Calu3 (cell line): ENCODE data around the gene UBE2G2. TPM values are rescaled to one million over a fixed set of nuclear protein-coding genes. Genes with fewer than 3 reads are reported as not detected.

Experiments used
- BruUV-seq: library from RNA; stranded (reverse); fragments of 400-500 nt; replicated peaks from 2 replicates; lab custom pipeline; 2021; lab: Mats Ljungman, UMichigan
- CTCF ChIA-PET: fragments of 300-600 bp; sonication (Branson Sonifier 250); formaldehyde crosslinking; loops from one replicate; lab custom pipeline; 2022; ENCODE audit warnings: antibody characterized with exemption; lab: Charles Lee
- DNase-seq: peaks from one replicate; pipeline ENCODE4 v3.0.0; 2022
- H3K27ac Mint-ChIP-seq: one replicate; pipeline ENCODE4 v1.8.0; 2022; ENCODE audit warnings: mixed read lengths; ENCODE audit not compliant: unreplicated experiment
- H3K27me3 Mint-ChIP-seq: one replicate; pipeline ENCODE4 v1.8.0; 2022; ENCODE audit warnings: mixed read lengths; ENCODE audit not compliant: unreplicated experiment
- H3K36me3 Mint-ChIP-seq: one replicate; pipeline ENCODE4 v1.8.0; 2022; ENCODE audit warnings: mild to moderate bottlenecking, moderate library complexity, mixed read lengths; ENCODE audit not compliant: insufficient read depth, unreplicated experiment
- H3K4me1 Mint-ChIP-seq: one replicate; pipeline ENCODE4 v1.8.0; 2022; ENCODE audit warnings: mild to moderate bottlenecking, low read depth, mixed read lengths; ENCODE audit not compliant: unreplicated experiment
- H3K4me3 Mint-ChIP-seq: one replicate; pipeline ENCODE4 v1.8.0; 2022; ENCODE audit warnings: mild to moderate bottlenecking, low read depth, moderate library complexity, mixed read lengths; ENCODE audit not compliant: unreplicated experiment
- H3K9me3 Mint-ChIP-seq: one replicate; pipeline ENCODE4 v1.8.0; 2022; ENCODE audit warnings: low read depth, mixed read lengths; ENCODE audit not compliant: unreplicated experiment
- intact Hi-C: fragments of 100-400 bp; cut with micrococcal nuclease; formaldehyde crosslinking; loops from one replicate; pipeline ENCODE4 v1.10.0; 2022; ENCODE audit not compliant: unreplicated experiment
- total RNA-seq: library from RNA; stranded (reverse); gene quantifications from 2 replicates; pipeline ENCODE4 v1.2.3, GENCODE V29; 2022
- TF ChIP-seq, protein P1 (sequence below): fragments of 200-600 bp; IDR thresholded peaks from one replicate; pipeline ENCODE4 v1.8.0; 2022; ENCODE audit warnings: antibody characterized with exemption; ENCODE audit not compliant: unreplicated experiment

The UBE2G2 gene
- total RNA-seq, 1 experiment from 2014 or later, result 61.7 TPM

DNA sequence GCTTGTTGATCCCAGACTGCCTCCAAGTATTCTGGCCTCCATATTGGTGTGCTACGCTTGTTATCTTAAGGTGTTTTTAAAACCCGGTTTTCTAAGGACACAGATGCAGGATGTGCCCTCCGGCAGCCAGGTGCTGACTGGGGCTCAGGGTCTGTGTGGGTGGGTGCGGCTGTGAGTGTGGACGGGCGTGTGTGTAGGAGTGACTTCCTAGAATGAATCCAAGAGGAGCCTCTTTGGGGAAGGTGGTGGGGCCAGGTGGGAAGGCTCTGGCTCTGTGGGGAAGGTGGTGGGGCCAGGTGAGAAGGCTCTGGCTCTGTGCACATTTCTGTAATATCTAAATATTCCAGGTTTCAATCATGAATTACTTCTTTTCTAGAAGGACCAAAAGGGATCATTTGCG is 77.4 kb downstream of the UBE2G2 start:
- peaks cover 4% of the 10 kb centered on the region for H3K36me3 Mint-ChIP-seq
- H3K27me3 Mint-ChIP-seq, result peaks cover 93% of the 10 kb centered on the region
- no peak for DNase-seq
- BruUV-seq, result no TSS peak
- TF ChIP-seq, protein P1, sequence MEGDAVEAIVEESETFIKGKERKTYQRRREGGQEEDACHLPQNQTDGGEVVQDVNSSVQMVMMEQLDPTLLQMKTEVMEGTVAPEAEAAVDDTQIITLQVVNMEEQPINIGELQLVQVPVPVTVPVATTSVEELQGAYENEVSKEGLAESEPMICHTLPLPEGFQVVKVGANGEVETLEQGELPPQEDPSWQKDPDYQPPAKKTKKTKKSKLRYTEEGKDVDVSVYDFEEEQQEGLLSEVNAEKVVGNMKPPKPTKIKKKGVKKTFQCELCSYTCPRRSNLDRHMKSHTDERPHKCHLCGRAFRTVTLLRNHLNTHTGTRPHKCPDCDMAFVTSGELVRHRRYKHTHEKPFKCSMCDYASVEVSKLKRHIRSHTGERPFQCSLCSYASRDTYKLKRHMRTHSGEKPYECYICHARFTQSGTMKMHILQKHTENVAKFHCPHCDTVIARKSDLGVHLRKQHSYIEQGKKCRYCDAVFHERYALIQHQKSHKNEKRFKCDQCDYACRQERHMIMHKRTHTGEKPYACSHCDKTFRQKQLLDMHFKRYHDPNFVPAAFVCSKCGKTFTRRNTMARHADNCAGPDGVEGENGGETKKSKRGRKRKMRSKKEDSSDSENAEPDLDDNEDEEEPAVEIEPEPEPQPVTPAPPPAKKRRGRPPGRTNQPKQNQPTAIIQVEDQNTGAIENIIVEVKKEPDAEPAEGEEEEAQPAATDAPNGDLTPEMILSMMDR, result no peak
- intact Hi-C loops, result no loop called here
- H3K9me3 Mint-ChIP-seq, result no peaks in the 10 kb centered on the region
- CTCF ChIA-PET, result no interaction called here
- no peak overlapping the region for H3K4me3 Mint-ChIP-seq
- H3K4me1 Mint-ChIP-seq, result no peaks in the 10 kb centered on the region
- H3K27ac Mint-ChIP-seq, result no peak overlapping the region

DNA sequence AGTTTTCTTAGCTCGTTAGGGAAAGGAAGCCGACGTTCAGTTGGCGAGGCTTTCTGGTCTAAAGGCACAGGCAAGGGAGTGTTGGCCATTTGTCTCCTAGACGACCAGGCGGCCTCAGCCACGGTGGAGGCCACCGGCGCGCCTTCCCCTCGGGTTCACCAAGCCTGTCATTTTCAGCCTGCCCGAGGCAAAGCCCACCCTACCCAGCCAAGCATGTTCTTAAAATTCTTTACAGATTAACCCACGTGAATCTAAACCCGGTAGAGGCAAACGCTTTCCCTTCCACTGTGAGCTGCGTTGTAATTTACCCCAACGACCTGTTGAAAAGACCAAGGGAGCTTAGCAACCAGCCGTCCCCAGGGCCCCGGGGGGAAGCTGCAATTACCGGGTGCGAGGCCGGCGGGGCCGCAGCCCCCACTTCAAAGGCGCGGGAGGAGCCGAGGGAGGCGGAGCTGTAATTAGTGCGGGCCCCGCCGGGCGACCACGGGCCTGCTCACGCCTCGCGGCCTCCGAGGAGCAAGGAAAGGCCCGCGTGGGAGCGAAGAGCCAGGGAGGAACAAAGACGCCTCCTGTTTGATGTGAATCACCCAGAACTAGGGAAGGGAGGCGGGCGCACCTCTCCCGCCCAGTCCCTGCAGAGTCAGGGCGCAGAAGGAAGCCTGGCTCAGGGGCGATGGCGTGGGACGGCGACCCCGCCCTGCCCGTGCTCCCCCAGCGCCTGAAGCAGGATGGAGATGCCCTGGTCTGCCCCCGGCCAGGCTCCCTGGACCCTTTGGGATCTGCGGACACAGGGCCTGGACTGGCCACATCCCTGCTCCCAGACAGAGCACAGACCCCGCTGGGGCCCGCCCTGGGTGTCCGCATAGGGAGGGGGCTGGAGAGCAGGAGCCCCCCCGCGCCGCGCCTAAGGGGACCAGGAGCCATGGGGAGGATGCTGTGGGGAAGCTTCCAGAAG is 78.2 kb downstream of the UBE2G2 start:
- TF ChIP-seq, protein P1, result no peak
- H3K27ac Mint-ChIP-seq, result no peak overlapping the region
- intact Hi-C loops, result no loop called here
- no peaks in the 10 kb centered on the region for H3K4me1 Mint-ChIP-seq
- no peak for DNase-seq
- CTCF ChIA-PET, result interaction anchor here (0.5 kb wide), 1 partner anchor 302 kb away, joined by 3 read pairs; no protein-coding TSS in a partner anchor
- peaks cover 93% of the 10 kb centered on the region for H3K27me3 Mint-ChIP-seq
- H3K4me3 Mint-ChIP-seq, result no peak overlapping the region
- H3K36me3 Mint-ChIP-seq, result peaks cover 4% of the 10 kb centered on the region
- H3K9me3 Mint-ChIP-seq, result no peaks in the 10 kb centered on the region
- no TSS peak for BruUV-seq

- intact Hi-C loops, result no loop called here
- no peak for DNase-seq
- TF ChIP-seq, protein P1, result no peak
- H3K27me3 Mint-ChIP-seq, result peaks cover 93% of the 10 kb centered on the region
- H3K27ac Mint-ChIP-seq, result no peak overlapping the region
- BruUV-seq, result no TSS peak
- H3K9me3 Mint-ChIP-seq, result no peaks in the 10 kb centered on the region
- no peaks in the 10 kb centered on the region for H3K4me1 Mint-ChIP-seq
- CTCF ChIA-PET, result interaction anchor here (0.5 kb wide), 1 partner anchor 301 kb away, joined by 3 read pairs; no protein-coding TSS in a partner anchor
- peaks cover 2% of the 10 kb centered on the region for H3K36me3 Mint-ChIP-seq
- no peak overlapping the region for H3K4me3 Mint-ChIP-seq
Observed at GRCh38 chr21:44722731-44723130, 78.9 kb downstream of the UBE2G2 start.

DNA sequence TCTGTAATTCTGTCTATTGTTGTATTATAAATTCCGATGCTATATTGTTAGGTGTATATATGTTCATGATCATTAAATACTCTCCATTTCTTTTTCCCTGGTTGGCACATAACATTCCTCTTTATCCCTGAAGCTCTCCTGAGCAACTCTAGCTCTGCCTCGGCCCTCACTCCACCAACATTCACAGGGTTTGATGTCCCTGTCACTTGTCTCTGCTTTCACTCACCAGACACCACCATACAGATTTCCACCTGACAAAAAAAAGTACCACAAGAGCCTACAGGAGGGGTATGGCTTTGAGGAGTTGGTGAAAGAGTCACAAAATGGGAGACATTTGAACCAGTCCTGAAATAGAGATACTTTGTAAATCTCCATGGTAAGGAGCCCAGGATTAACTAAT is 81.5 kb downstream of the UBE2G2 start:
- Mint-ChIP-seq H3K36me3 (no peaks in the 10 kb centered on the region), H3K4me3 (no peak overlapping the region), H3K9me3 (no peaks in the 10 kb centered on the region), H3K4me1 (no peaks in the 10 kb centered on the region), H3K27me3 (peaks cover 85% of the 10 kb centered on the region), H3K27ac (no peak overlapping the region)
- intact Hi-C loops, result no loop called here
- CTCF ChIA-PET, result no interaction called here
- TF ChIP-seq, protein P1, result no peak
- DNase-seq, result no peak
- BruUV-seq, result no TSS peak

Other genes with a start within 250 kb of the UBE2G2 start
- gene KRTAP10-3, start 243.0 kb downstream of the UBE2G2 start, total RNA-seq, result not detected in 2 replicates
- not detected in 2 replicates for gene KRTAP10-4, start 228.1 kb downstream of the UBE2G2 start, total RNA-seq
- not detected in 2 replicates for gene KRTAP10-5, start 221.2 kb downstream of the UBE2G2 start, total RNA-seq
- gene KRTAP10-6, start 209.3 kb downstream of the UBE2G2 start, total RNA-seq, result not detected in 2 replicates
- not detected in 2 replicates for gene KRTAP10-7, start 201.2 kb downstream of the UBE2G2 start, total RNA-seq
- not detected in 2 replicates for gene KRTAP10-8, start 189.7 kb downstream of the UBE2G2 start, total RNA-seq
- not detected in 2 replicates for gene KRTAP10-9, start 174.7 kb downstream of the UBE2G2 start, total RNA-seq
- not detected in 2 replicates for gene KRTAP10-10, start 164.5 kb downstream of the UBE2G2 start, total RNA-seq
- not detected in 2 replicates for gene KRTAP10-11, start 155.4 kb downstream of the UBE2G2 start, total RNA-seq
- not detected in 2 replicates for gene KRTAP12-4, start 147.2 kb downstream of the UBE2G2 start, total RNA-seq
- gene KRTAP12-3, start 143.9 kb downstream of the UBE2G2 start, total RNA-seq, result not detected in 2 replicates
- not detected in 2 replicates for gene KRTAP12-2, start 134.9 kb downstream of the UBE2G2 start, total RNA-seq
- gene KRTAP12-1, start 119.7 kb downstream of the UBE2G2 start, total RNA-seq, result not detected in 2 replicates
- gene KRTAP10-12, start 104.6 kb downstream of the UBE2G2 start, total RNA-seq, result not detected in 2 replicates
- gene TSPEAR, start 90.2 kb downstream of the UBE2G2 start, total RNA-seq, result not detected in 2 replicates
- 56.7 and 58.1 TPM in 2 replicates for gene SUMO3, start 16.2 kb upstream of the UBE2G2 start, total RNA-seq
- gene PTTG1IP, start 71.9 kb upstream of the UBE2G2 start, total RNA-seq, result 135 and 136 TPM in 2 replicates
- gene ITGB2, start 119.1 kb upstream of the UBE2G2 start, total RNA-seq, result 0.42 and 0.47 TPM in 2 replicates
- 24.6 and 28.6 TPM in 2 replicates for gene SLX9, start 138.2 kb upstream of the UBE2G2 start, total RNA-seq